Left ventricle myocardium inferior (tissue), 1 donor: Measurements from ENCODE around the gene ARHGAP26. TPM values are rescaled to one million over a fixed set of nuclear protein-coding genes. Genes with fewer than 3 reads are reported as not detected.
A peak's percentile ranks its signal among the peaks of the same experiment; 100 is the strongest.

ENCODE experiments used
- DNase-seq: peaks from one replicate; pipeline ENCODE4 v3.0.0-alpha.2; 2020
- H3K27ac ChIP-seq: fragments of 200-600 bp; replicated peaks from 2 replicates; pipeline ENCODE4 v1.8.0; 2021
- H3K27me3 ChIP-seq: fragments of 200-600 bp; 2 replicates; pipeline ENCODE4 v1.8.0; 2021; ENCODE audit warnings: low read depth
- H3K36me3 ChIP-seq: fragments of 200-600 bp; 2 replicates; pipeline ENCODE4 v1.8.0; 2021
- H3K4me1 ChIP-seq: fragments of 200-600 bp; 2 replicates; pipeline ENCODE4 v1.8.0; 2021
- H3K4me3 ChIP-seq: fragments of 200-600 bp; 2 replicates; pipeline ENCODE4 v1.8.0; 2021; ENCODE audit warnings: mild to moderate bottlenecking, moderate library complexity
- H3K9me3 ChIP-seq: fragments of 200-600 bp; replicated peaks from 2 replicates; pipeline ENCODE4 v1.8.0; 2021
- intact Hi-C: fragments of 100-400 bp; cut with micrococcal nuclease; formaldehyde crosslinking; loops from one replicate; pipeline ENCODE4 v1.11.0; 2022
- total RNA-seq: library from RNA; stranded (reverse); fragmentation: NEBNext Ultra II Directional; extraction: Animal tissue kit (Norgen Biotek cat#: 25700); gene quantifications from one replicate; pipeline ENCODE4 v1.2.1, GENCODE V29; 2021
- TF ChIP-seq, protein P1 (sequence below): fragments of 200-600 bp; IDR thresholded peaks from 2 replicates; pipeline ENCODE4 v1.8.0; 2021; ENCODE audit warnings: antibody characterized with exemption, mild to moderate bottlenecking, borderline replicate concordance
- donor health status: DM: no; HTN: yes; CAD: no; lungs with severe emphysema.

The ARHGAP26 gene
- total RNA-seq, 1 donor from 2014 or later, result 35.7 TPM

- Histone ChIP-seq H3K4me3 (no peak overlapping the region), H3K4me1 (peaks cover 87% of the 10 kb centered on the region), H3K9me3 (no peaks in the 10 kb centered on the region), H3K27ac (no peak overlapping the region), H3K27me3 (no peaks in the 10 kb centered on the region), H3K36me3 (peaks cover 6% of the 10 kb centered on the region)
- intact Hi-C loops, result no loop called here
- DNase-seq, result no peak
- TF ChIP-seq, protein P1, sequence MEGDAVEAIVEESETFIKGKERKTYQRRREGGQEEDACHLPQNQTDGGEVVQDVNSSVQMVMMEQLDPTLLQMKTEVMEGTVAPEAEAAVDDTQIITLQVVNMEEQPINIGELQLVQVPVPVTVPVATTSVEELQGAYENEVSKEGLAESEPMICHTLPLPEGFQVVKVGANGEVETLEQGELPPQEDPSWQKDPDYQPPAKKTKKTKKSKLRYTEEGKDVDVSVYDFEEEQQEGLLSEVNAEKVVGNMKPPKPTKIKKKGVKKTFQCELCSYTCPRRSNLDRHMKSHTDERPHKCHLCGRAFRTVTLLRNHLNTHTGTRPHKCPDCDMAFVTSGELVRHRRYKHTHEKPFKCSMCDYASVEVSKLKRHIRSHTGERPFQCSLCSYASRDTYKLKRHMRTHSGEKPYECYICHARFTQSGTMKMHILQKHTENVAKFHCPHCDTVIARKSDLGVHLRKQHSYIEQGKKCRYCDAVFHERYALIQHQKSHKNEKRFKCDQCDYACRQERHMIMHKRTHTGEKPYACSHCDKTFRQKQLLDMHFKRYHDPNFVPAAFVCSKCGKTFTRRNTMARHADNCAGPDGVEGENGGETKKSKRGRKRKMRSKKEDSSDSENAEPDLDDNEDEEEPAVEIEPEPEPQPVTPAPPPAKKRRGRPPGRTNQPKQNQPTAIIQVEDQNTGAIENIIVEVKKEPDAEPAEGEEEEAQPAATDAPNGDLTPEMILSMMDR, result no peak
These were observed 409.1 kb downstream of the ARHGAP26 start for GRCh38 chr5:143179126-143179740.

DNA sequence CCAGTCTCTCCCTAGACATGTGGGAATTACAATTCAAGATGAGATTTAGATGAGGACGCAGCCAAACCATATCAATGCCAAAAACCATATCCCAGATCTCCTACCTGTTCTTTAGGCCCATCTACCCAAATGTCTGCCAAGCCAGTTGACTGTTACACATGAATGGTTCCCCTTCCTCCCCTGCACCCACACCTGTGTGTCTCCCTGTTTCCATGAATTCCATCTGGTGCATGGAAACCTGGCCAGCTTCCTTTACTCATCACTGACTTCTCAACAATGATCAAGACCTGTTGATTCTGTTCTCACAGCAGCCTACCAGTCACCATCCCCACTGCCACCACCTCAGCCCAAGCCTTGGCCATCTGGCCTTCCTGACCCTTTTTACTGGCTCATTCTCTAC lies 410.6 kb downstream of the ARHGAP26 start:
- intact Hi-C loops, result no loop called here
- DNase-seq, result no peak
- no peaks in the 10 kb centered on the region for H3K27me3 ChIP-seq
- H3K36me3 ChIP-seq, result peaks cover 6% of the 10 kb centered on the region
- no peaks in the 10 kb centered on the region for H3K9me3 ChIP-seq
- no peak overlapping the region for H3K27ac ChIP-seq
- TF ChIP-seq, protein P1, result no peak
- peaks cover 89% of the 10 kb centered on the region for H3K4me1 ChIP-seq
- H3K4me3 ChIP-seq, result no peak overlapping the region

DNA sequence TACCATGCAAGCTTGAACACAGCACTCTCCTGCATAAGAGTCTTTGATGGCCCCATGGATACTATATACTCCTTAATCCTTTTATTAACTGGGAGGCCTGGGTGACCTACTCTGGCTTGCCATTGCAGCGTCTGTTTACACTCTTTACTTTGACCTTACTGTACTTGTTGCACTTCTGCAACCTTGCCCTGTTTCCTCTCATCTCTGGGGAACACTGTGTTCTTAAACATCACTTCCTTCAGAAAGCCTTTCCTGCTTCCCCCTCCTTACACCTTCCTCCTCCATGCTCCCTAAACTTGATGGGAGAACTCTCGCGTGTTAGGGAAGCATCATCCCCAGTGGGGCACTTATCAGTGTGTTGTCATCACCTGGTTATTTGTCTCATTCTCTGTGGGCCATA lies 411.0 kb downstream of the ARHGAP26 start:
- TF ChIP-seq, protein P1, result no peak
- Histone ChIP-seq H3K9me3 (no peaks in the 10 kb centered on the region), H3K4me3 (no peak overlapping the region), H3K4me1 (peaks cover 88% of the 10 kb centered on the region), H3K27ac (no peak overlapping the region), H3K36me3 (peaks cover 6% of the 10 kb centered on the region), H3K27me3 (no peaks in the 10 kb centered on the region)
- DNase-seq, result no peak
- intact Hi-C loops, result no loop called here

GRCh38 chr5:143182106-143182505 lies 411.9 kb downstream of the ARHGAP26 start:
- Histone ChIP-seq H3K36me3 (peaks cover 6% of the 10 kb centered on the region), H3K4me3 (no peak overlapping the region), H3K9me3 (no peaks in the 10 kb centered on the region), H3K27me3 (no peaks in the 10 kb centered on the region), H3K27ac (peak overlapping the region; percentile 6), H3K4me1 (peaks cover 84% of the 10 kb centered on the region)
- intact Hi-C loops, result no loop called here
- DNase-seq, result no peak
- TF ChIP-seq, protein P1, result no peak

GRCh38 chr5:143182901-143183820 lies 413.0 kb downstream of the ARHGAP26 start:
- H3K27ac ChIP-seq, result peak overlapping the region; percentile 17

More at GRCh38 chr5:143182901-143183820, 413.0 kb downstream of the ARHGAP26 start:
- Histone ChIP-seq H3K4me3 (no peak overlapping the region), H3K4me1 (peaks cover 85% of the 10 kb centered on the region), H3K27me3 (no peaks in the 10 kb centered on the region), H3K36me3 (peaks cover 6% of the 10 kb centered on the region), H3K9me3 (no peaks in the 10 kb centered on the region)
- DNase-seq, result peak; percentile 38
- intact Hi-C loops, result no loop called here
- TF ChIP-seq, protein P1, result no peak
